Endothelial cell (in vitro differentiated cells): ENCODE measurements around the gene ZCCHC13. TPM values are rescaled to one million over a fixed set of nuclear protein-coding genes. Genes with fewer than 3 reads are reported as not detected.
"Not testable (repeated sequence)": the region's sequence is repeated elsewhere in the genome, so short reads cannot be mapped to it uniquely, and the experiment has no call there.

ENCODE experiments used
- DNase-seq: peaks from one replicate; pipeline ENCODE4 v3.0.0; 2021; ENCODE audit warnings: low spot score
- H3K27ac Mint-ChIP-seq: one replicate; pipeline ENCODE4 v1.8.0; 2021; ENCODE audit warnings: mixed read lengths, inconsistent platforms; ENCODE audit not compliant: unreplicated experiment
- H3K27me3 Mint-ChIP-seq: one replicate; pipeline ENCODE4 v1.8.0; 2021; ENCODE audit warnings: mild to moderate bottlenecking, moderate library complexity, mixed read lengths, inconsistent platforms; ENCODE audit not compliant: unreplicated experiment
- H3K36me3 Mint-ChIP-seq: one replicate; pipeline ENCODE4 v1.8.0; 2021; ENCODE audit warnings: mild to moderate bottlenecking, low read depth, mixed read lengths, inconsistent platforms; ENCODE audit not compliant: unreplicated experiment
- H3K4me1 Mint-ChIP-seq: one replicate; pipeline ENCODE4 v1.8.0; 2021; ENCODE audit warnings: mild to moderate bottlenecking, mixed read lengths, inconsistent platforms; ENCODE audit not compliant: unreplicated experiment
- H3K4me3 Mint-ChIP-seq: one replicate; pipeline ENCODE4 v1.8.0; 2021; ENCODE audit warnings: mild to moderate bottlenecking, mixed read lengths, inconsistent platforms; ENCODE audit not compliant: unreplicated experiment
- H3K9me3 Mint-ChIP-seq: one replicate; pipeline ENCODE4 v1.8.0; 2021; ENCODE audit warnings: mixed read lengths, inconsistent platforms; ENCODE audit not compliant: unreplicated experiment
- long read RNA-seq: library from polyadenylated mRNA; unstranded; transcript quantifications from one replicate; pipeline ENCODE4 v2.0.0, GENCODE V29; 2020; ENCODE audit not compliant: unreplicated experiment
- total RNA-seq: library from RNA; stranded (reverse); fragmentation: NEBNext Ultra II Directional; extraction: Animal tissue kit (Norgen Biotek cat#: 25700); gene quantifications from one replicate; pipeline ENCODE4 v1.2.1, GENCODE V29; 2021; ENCODE audit not compliant: unreplicated experiment
- TF ChIP-seq, protein P1 (sequence below): fragments of 200-600 bp; sonication (generic); IDR thresholded peaks from one replicate; pipeline ENCODE4 v1.5.0; 2021; ENCODE audit warnings: antibody characterized with exemption; ENCODE audit not compliant: unreplicated experiment

ZCCHC13 gene
- not detected for total RNA-seq
- long read RNA-seq: 0 reads

DNA sequence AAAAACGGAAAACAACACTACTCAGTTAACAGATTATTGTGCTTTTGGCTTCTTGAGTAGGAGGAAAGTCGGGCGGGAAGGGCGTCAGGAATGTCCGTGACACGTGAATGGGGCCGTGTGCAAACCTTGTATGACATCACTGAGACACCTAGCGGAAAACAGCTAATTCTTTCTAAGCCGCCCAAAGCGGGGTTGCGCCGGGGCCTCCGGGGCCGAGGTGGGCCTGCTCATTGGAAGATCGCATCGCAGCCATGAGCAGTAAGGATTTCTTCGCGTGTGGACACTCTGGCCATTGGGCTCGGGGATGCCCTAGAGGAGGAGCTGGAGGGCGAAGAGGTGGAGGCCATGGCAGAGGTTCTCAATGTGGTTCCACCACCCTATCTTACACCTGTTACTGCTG, at the start of gene ZCCHC13:
Gene ZCCHC13 (plus strand): TSS at position 165 of the 400 bp plus-strand sequence. CDS start 87 bp downstream, at position 252.
- Mint-ChIP-seq H3K9me3 (no peaks in the 10 kb centered on the region), H3K27ac (no peak within 1 kb of the TSS), H3K4me3 (no peak within 1 kb of the TSS), H3K36me3 (no peaks in the 10 kb centered on the region), H3K27me3 (peaks cover 2% of the 10 kb centered on the region), H3K4me1 (peaks cover 6% of the 10 kb centered on the region)
- TF ChIP-seq, protein P1, sequence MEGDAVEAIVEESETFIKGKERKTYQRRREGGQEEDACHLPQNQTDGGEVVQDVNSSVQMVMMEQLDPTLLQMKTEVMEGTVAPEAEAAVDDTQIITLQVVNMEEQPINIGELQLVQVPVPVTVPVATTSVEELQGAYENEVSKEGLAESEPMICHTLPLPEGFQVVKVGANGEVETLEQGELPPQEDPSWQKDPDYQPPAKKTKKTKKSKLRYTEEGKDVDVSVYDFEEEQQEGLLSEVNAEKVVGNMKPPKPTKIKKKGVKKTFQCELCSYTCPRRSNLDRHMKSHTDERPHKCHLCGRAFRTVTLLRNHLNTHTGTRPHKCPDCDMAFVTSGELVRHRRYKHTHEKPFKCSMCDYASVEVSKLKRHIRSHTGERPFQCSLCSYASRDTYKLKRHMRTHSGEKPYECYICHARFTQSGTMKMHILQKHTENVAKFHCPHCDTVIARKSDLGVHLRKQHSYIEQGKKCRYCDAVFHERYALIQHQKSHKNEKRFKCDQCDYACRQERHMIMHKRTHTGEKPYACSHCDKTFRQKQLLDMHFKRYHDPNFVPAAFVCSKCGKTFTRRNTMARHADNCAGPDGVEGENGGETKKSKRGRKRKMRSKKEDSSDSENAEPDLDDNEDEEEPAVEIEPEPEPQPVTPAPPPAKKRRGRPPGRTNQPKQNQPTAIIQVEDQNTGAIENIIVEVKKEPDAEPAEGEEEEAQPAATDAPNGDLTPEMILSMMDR: no peak
- no peak for DNase-seq

DNA sequence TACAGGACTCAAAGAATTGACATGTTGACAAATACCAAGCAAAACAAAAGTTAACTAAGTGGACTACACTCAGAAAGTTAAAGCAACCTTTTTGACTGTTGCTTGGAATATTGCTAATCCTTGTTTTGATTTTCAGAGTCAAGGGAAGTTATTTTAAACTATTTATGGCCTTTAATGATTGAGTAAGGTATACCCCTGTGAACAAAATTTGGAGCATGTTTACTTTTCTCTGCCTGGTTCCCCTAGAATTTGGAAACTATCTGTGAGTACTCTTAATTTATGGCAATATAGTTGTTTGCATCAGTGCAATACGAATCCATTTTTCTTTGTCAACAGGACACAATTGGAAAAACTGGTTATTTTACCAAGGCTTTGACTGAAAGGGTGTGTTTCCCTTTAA, 45.9 kb upstream of the ZCCHC13 start:
- H3K27me3 Mint-ChIP-seq, H3K4me3 Mint-ChIP-seq, H3K27ac Mint-ChIP-seq, DNase-seq, H3K4me1 Mint-ChIP-seq, H3K9me3 Mint-ChIP-seq: not testable (repeated sequence)
- H3K36me3 Mint-ChIP-seq: peaks cover 30% of the 10 kb centered on the region

DNA sequence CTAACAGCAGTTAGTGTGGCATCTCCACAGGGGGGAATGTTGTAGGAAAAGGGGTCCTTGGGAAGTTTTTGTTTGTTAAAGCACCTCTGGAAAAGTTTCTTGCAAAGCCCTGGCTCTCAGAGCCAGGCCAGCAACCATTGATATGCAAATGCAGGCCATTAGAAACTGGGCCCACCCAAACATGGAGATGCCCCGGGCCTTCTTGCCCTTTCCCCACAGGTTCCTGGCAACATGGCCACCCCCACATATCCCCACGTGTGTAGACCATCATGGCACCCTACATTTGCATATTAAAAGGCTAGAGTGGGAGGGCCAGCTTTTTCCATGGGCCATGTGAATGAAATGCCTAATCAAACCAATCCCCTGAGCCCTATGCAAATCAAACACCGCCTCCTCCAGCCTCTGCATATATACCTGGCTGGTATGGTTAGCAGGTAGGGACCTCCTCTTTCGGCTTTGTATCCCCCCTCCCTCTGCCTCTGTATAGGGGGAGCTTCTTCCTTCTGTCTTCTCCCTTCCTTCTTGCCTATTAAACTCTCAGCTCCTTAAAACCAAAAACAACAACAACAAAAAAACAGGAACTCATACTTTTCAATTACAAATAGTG, 44.0 kb upstream of the ZCCHC13 start:
- Mint-ChIP-seq H3K36me3 (peaks cover 23% of the 10 kb centered on the region), H3K27ac (peak overlapping the region; percentile 59), H3K9me3 (no peaks in the 10 kb centered on the region), H3K4me3 (peak overlapping the region; percentile 80), H3K27me3 (no peaks in the 10 kb centered on the region), H3K4me1 (no peaks in the 10 kb centered on the region)
- no peak for DNase-seq
- TF ChIP-seq, protein P1: no peak

DNA sequence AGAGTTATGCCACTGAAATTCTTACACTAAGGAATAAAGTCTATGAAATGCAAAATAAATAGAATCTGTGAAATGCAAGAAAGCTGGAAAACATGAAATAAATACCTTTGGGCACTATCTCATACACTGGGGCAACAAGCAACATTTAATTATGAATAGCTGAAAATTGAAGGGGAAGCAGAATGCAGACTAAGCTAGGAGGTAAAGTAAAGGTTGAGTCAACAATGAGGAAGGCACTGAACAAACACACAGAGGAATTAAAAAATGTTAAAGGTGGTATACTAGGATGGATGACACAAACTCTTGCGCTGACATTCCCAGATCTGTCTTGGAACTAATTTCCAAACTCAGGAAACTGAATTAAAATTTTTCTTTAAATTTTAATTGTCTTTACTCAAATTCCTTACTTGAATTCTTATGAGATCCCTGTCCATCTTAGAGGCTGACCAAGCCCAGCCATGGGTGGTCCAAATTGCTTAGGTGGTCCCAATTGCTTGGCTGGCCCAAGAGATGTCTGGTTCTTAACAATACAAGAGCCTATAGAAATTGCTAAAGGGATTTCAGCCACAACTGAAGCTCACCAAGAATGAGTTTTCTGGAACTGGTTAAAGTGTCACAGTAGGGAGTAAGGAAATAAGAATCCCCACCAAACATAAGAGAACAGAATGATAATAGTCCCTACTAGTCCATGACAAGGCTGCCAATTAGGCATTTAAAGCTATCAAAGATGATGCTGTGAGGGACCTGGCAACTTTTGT, 41.3 kb upstream of the ZCCHC13 start:
- Mint-ChIP-seq H3K36me3 (peaks cover 23% of the 10 kb centered on the region), H3K4me3 (no peak overlapping the region), H3K27me3 (no peaks in the 10 kb centered on the region), H3K4me1 (no peaks in the 10 kb centered on the region), H3K27ac (no peak overlapping the region), H3K9me3 (no peaks in the 10 kb centered on the region)
- TF ChIP-seq, protein P1: no peak
- DNase-seq: no peak

DNA sequence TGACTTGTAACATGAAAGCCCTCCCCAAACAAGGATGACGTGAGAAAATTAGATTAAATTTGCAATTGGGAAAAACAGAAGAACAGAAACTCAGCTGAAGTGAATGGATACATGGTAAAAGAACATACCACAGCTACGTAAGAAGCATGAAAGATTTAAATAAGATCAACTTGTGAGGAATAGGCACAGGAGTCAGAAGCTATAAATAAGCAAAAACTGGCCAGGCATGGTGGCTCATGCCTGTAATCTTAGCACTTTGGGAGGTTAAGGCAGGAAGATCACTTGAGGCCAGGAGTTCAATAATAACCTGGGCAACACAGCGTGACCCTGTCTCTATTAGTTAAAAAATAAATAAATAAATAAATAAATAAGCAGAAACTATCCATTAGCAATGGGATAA, 33.6 kb upstream of the ZCCHC13 start:
- H3K36me3 Mint-ChIP-seq: peaks cover 15% of the 10 kb centered on the region
- no peaks in the 10 kb centered on the region for H3K9me3 Mint-ChIP-seq
- no peaks in the 10 kb centered on the region for H3K4me1 Mint-ChIP-seq
- TF ChIP-seq, protein P1: no peak
- H3K27ac Mint-ChIP-seq: no peak overlapping the region
- H3K27me3 Mint-ChIP-seq: peaks cover 3% of the 10 kb centered on the region
- H3K4me3 Mint-ChIP-seq: no peak overlapping the region
- no peak for DNase-seq
